Pancreas (tissue), 10 donors: ENCODE data around the gene RBP2. TPM values are rescaled to one million over a fixed set of nuclear protein-coding genes. Genes with fewer than 3 reads are reported as not detected.
A peak's percentile ranks its signal among the peaks of the same experiment; 100 is the strongest.

Experiments used
- ATAC-seq, 4 donors: fragments of 200-7000 bp; cut with Tn5 transposase; one replicate each; pipeline versions ENCODE4 v1.8.0 to v1.9.1; 2020; ENCODE audit warnings: mild to moderate bottlenecking in 4 of 4, moderate library complexity in 4 of 4
- DNase-seq, 6 donors: peaks; one replicate each; pipeline ENCODE4 v3.0.0-alpha.2; 2020
- FAIRE-seq: peaks from 2 replicates; lab custom pipeline; 2012; peaks lifted over from hg19 to GRCh38; lab: Jason Lieb, UNC
- H3K27ac ChIP-seq, 4 donors: fragments of 200-600 bp; sonication (generic); 1 replicate in 3 of 4; 2 replicates in 1 of 4; pipeline versions ENCODE4 v1.5.0 to v1.8.0; 2020
- H3K27me3 ChIP-seq, 4 donors: fragments of 200-600 bp; one replicate each; pipeline ENCODE4 v1.8.0; 2021
- H3K36me3 ChIP-seq, 3 donors: fragments of 200-600 bp; sonication (generic) in 1 of 3; one replicate each; pipeline versions ENCODE4 v1.5.0 to v1.8.0; 2020 to 2021
- H3K4me1 ChIP-seq, 3 donors: fragments of 200-600 bp; one replicate each; pipeline ENCODE4 v1.8.0; 2021
- H3K4me3 ChIP-seq, 4 donors: fragments of 200-600 bp; sonication (generic) in 2 of 4; one replicate each; pipeline versions ENCODE4 v1.5.0 to v1.8.0; 2020 to 2021
- H3K9me3 ChIP-seq, 4 donors: fragments of 200-600 bp; one replicate each; pipeline ENCODE4 v1.8.0; 2021
- WGBS, 2 donors: extraction: QIAGEN DNeasy Blood & Tissue Kit; methylation state at CpG; one replicate each; pipeline ENCODE4 v1.1.7; 2013; 5-methylcytosine and 5-hydroxymethylcytosine counted together
- intact Hi-C, 3 donors: fragments of 100-400 bp; cut with DNase I; formaldehyde crosslinking; loops; one replicate each; pipeline versions ENCODE4 v1.11.1 to v1.14.2; 2022
- polyA plus RNA-seq, 2 donors: library from polyadenylated mRNA; stranded (reverse); fragments of 200-250 nt; gene quantifications; one replicate each; pipeline ENCODE4 v1.2.3, GENCODE V29; 2013
- total RNA-seq, 6 donors: library from RNA; stranded (reverse); fragmentation: NEBNext Ultra II Directional in 4 of 6; extraction: Animal tissue kit (Norgen Biotek cat#: 25700) in 4 of 6; gene quantifications; one replicate each; pipeline versions ENCODE4 v1.2.1 to v1.2.4, GENCODE V29; 2021 to 2023
- TF ChIP-seq, protein P1 (sequence below), 4 donors: fragments of 200-600 bp; sonication (generic) in 3 of 4; IDR thresholded peaks; one replicate each; pipeline versions ENCODE4 v1.5.0 to v1.8.0; 2021; ENCODE audit warnings: antibody characterized with exemption in 4 of 4
- donor health status: healthy with polysubstance abuse.
- donor health status: DM: no; HTN: no; CAD: no; lungs with moderate emphysema.
- donor health status: DM: no; HTN: no; CAD: no.
- donor health status: control.
- donor health status: control.
- donor health status: Bipolar disorder and iron deficiency.
- donor health status: DM: yes; HTN: yes; CAD: no.
- donor health status: DM: no; HTN: no; CAD: no.
- donor health status: DM: no; HTN: no; CAD: no.
- donor health status: DM: yes; HTN: yes; CAD: no.

RBP2 gene
- 1 to 10 TPM in 2 of 6 donors, under 1 TPM in 1, not detected in 3; 0.38 to 7.5 (median 4.7) TPM for total RNA-seq
- 1 to 10 TPM; 1.0 to 1.4 TPM for polyA plus RNA-seq

DNA sequence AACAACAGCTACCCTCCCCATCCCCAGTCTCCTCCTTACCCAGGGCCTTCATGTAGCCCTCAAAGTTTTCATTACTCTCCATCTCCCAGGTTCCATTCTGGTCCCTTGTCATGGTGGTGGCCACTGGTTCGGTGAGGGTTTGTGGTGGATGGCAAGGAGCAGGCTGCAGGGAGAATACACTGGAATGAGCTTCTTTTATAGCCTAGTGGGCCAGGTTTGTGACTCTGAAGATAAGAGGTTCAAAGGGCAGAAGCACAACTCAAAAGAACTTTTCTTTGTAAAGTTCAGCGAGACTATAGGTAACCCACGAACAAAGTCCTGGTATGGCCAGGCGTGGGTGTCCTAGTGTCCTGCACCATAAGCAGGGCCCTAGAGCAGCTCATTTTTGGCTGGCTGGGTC lies at the start of gene RBP2:
TSS of gene RBP2 (minus strand) at position 169 of the 400 bp plus-strand sequence. CDS start at position 112, 57 bp downstream.
- Histone ChIP-seq H3K36me3 (no peaks in the 10 kb centered on the region), H3K27ac (peak within 1 kb of the TSS in 3 of 4 donors; percentile 28 to 79 (median 75)), H3K9me3 (no peaks in the 10 kb centered on the region), H3K4me3 (no peak within 1 kb of the TSS), H3K27me3 (no peaks in the 10 kb centered on the region), H3K4me1 (peaks cover 7 to 12% (median 9%) of the 10 kb centered on the region in 3 donors)
- FAIRE-seq, result no peak
- WGBS, 2 donors, result 90 to 94% methylated on average over 4 of the region's 4 CpGs
- no peak for DNase-seq
- no peak for ATAC-seq
- intact Hi-C loops, result no loop called here
- TF ChIP-seq, protein P1, sequence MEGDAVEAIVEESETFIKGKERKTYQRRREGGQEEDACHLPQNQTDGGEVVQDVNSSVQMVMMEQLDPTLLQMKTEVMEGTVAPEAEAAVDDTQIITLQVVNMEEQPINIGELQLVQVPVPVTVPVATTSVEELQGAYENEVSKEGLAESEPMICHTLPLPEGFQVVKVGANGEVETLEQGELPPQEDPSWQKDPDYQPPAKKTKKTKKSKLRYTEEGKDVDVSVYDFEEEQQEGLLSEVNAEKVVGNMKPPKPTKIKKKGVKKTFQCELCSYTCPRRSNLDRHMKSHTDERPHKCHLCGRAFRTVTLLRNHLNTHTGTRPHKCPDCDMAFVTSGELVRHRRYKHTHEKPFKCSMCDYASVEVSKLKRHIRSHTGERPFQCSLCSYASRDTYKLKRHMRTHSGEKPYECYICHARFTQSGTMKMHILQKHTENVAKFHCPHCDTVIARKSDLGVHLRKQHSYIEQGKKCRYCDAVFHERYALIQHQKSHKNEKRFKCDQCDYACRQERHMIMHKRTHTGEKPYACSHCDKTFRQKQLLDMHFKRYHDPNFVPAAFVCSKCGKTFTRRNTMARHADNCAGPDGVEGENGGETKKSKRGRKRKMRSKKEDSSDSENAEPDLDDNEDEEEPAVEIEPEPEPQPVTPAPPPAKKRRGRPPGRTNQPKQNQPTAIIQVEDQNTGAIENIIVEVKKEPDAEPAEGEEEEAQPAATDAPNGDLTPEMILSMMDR (IDR thresholded peaks at IDR 0.05), result no peak

DNA sequence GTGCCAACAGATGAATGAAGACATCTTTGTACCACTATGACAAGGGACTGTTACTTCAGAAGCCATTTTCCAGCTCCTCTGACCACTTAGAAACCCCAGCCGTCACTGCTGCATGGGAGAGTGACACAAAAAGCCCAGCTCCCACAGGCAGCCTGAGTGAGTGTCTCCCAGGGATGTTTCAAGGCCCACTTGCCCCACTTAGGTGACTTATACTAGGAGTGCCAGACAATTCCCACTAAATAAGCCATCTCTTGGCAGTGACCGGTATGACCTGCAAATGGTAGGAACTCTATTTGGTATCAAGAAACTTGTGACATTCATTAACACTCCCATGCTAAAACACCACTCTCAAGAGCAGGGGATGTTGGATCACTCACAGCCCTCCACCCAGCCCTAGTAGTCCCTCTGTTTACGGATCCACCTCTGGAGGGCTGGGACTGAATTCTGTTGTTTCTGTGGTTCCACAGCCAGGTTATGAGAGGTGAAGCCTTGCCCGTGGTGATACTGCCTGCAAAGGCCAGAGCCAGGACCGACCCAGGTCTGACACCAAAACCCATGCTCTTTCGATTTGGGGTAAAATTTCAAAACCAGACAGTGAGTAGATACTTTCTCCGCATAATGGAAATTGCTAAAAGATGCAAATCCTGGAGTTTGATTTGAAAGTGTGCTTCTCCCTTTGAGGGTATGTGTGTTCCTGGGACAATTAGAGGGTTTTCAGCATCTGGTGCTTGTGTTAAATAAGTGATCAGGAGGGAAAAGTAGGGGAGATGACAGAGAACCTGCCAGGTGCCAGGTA lies 48.7 kb upstream of the RBP2 start:
- no peak for FAIRE-seq
- WGBS, 2 donors, result 92 to 93% methylated on average over 7 of the region's 7 CpGs
- peaks cover 0 to 31% (median 5%) of the 10 kb centered on the region in 3 donors for H3K36me3 ChIP-seq
- DNase-seq, result no peak
- H3K27ac ChIP-seq, result no peak overlapping the region
- no peak overlapping the region for H3K4me3 ChIP-seq
- TF ChIP-seq, protein P1 (IDR thresholded peaks at IDR 0.05), result no peak
- ATAC-seq, result no peak
- intact Hi-C loops, result no loop called here
- H3K27me3 ChIP-seq, result no peaks in the 10 kb centered on the region
- no peaks in the 10 kb centered on the region for H3K9me3 ChIP-seq
- H3K4me1 ChIP-seq, result peaks cover 7 to 9% (median 7%) of the 10 kb centered on the region in 3 donors

DNA sequence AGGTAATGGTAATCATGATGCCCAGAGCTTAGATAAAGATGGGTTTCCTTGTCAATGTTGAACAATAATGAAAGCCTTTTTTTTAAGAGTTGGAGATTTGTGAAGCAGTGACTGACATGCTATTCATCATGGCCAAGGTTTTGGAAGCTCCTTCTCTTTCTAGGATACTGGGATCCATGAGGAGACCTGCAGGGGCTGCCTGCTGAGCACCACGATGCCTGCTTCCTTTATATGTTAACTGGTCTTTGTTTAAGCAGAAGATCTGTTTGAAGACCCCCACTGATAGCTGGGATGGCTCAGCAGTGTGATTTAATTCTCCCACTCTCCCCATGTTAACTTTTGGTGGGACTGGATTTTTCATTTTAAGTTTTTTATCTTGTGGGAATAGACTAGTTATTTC lies 47.4 kb upstream of the RBP2 start:
- Histone ChIP-seq H3K9me3 (no peaks in the 10 kb centered on the region), H3K4me1 (peaks cover 7 to 9% (median 7%) of the 10 kb centered on the region in 3 donors), H3K36me3 (peaks cover 0 to 31% (median 5%) of the 10 kb centered on the region in 3 donors), H3K4me3 (no peak overlapping the region), H3K27me3 (no peaks in the 10 kb centered on the region), H3K27ac (no peak overlapping the region)
- WGBS, 2 donors, result 89 to 96% methylated on average over 1 of the region's 1 CpG
- DNase-seq (no peak), ATAC-seq (no peak), FAIRE-seq (no peak)
- intact Hi-C loops, result no loop called here
- TF ChIP-seq, protein P1 (IDR thresholded peaks at IDR 0.05), result no peak

DNA sequence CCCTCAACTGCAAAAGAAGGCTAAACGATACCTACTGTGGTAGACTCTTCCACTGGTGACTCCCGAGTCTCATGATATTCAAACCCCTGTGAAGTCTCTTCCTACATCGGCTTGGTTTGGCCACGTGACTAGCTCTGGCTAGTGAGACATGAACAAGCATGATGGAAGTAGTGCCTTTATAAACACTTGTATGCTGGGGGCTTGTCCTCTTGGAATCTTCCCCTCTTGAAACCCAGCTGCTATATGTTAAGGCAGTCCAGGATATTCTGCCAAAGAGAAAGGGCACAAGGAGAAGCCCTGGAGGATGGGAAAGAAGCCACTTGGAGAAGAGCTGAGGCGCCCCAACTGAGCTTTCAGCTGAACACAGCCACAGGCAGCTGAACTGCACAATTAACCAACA lies 46.9 kb upstream of the RBP2 start:
- H3K27ac ChIP-seq, result no peak overlapping the region
- no peak for FAIRE-seq
- no peaks in the 10 kb centered on the region for H3K27me3 ChIP-seq
- H3K4me3 ChIP-seq, result no peak overlapping the region
- intact Hi-C loops, result no loop called here
- 96 to 98% methylated on average over 5 of the region's 5 CpGs for WGBS, 2 donors
- H3K9me3 ChIP-seq, result no peaks in the 10 kb centered on the region
- peaks cover 0 to 31% (median 5%) of the 10 kb centered on the region in 3 donors for H3K36me3 ChIP-seq
- TF ChIP-seq, protein P1 (IDR thresholded peaks at IDR 0.05), result no peak
- no peak for ATAC-seq
- no peak for DNase-seq
- H3K4me1 ChIP-seq, result peaks cover 3 to 9% (median 7%) of the 10 kb centered on the region in 3 donors

DNA sequence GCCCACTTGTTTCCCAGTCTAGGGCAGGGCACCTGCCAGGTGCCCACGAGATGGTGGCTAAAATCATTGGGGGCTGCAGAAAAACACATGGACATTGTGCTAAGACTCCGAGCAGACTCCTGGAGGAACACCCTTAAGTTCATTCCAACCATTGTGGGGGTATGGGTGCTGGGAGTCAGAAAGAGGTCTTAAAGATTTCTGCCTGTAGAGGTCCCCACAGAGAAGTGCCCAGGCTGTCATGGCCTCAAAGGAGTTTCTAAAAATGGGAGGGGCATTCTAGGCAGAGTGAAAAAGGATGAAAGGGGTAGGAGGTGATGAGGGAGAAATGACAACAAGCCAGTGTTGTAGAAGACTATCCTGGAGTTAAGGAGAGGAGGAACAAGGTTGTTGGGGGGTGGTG lies 46.1 kb upstream of the RBP2 start:
- TF ChIP-seq, protein P1 (IDR thresholded peaks at IDR 0.05), result no peak
- FAIRE-seq (no peak), DNase-seq (no peak)

More for the DNA sequence above, 46.1 kb upstream of the RBP2 start:
- H3K4me3 ChIP-seq, result no peak overlapping the region
- ATAC-seq, result peak in 2 of 4 donors; percentile 34 to 56
- H3K27me3 ChIP-seq, result no peaks in the 10 kb centered on the region
- H3K27ac ChIP-seq, result no peak overlapping the region
- H3K9me3 ChIP-seq, result no peaks in the 10 kb centered on the region
- H3K36me3 ChIP-seq, result peaks cover 0 to 36% (median 5%) of the 10 kb centered on the region in 3 donors
- 41 to 50% methylated on average over 2 of the region's 2 CpGs for WGBS, 2 donors
- peaks cover 0 to 9% (median 7%) of the 10 kb centered on the region in 3 donors for H3K4me1 ChIP-seq
- intact Hi-C loops, result no loop called here
